H9 (cell line): ENCODE data around the gene C2orf72. TPM values are rescaled to one million over a fixed set of nuclear protein-coding genes. Genes with fewer than 3 reads are reported as not detected.

Experiments
- DNase-seq: peaks from one replicate; pipeline ENCODE4 v3.0.0-alpha.2; 2017
- H2AFZ ChIP-seq: one replicate; pipeline ENCODE4 v1.6.1; 2013; ENCODE audit warnings: mild to moderate bottlenecking, low read length, control low read depth, moderate library complexity
- H2AK5ac ChIP-seq: 2 replicates; pipeline ENCODE4 v1.6.1; 2013; ENCODE audit warnings: low read length, control low read depth, mixed read lengths; ENCODE audit not compliant: insufficient read length
- H2BK120ac ChIP-seq: one replicate; pipeline ENCODE4 v1.6.1; 2013; ENCODE audit warnings: low read depth, mild to moderate bottlenecking, low read length, control low read depth, inconsistent platforms; ENCODE audit not compliant: poor library complexity, severe bottlenecking
- H2BK12ac ChIP-seq: 2 replicates; pipeline ENCODE4 v1.6.1; 2013; ENCODE audit warnings: low read length, control low read depth, mixed read lengths, low read depth; ENCODE audit not compliant: insufficient read length
- H2BK15ac ChIP-seq: 2 replicates; pipeline ENCODE4 v1.6.1; 2013; ENCODE audit warnings: low read depth, low read length, control low read depth
- H2BK20ac ChIP-seq: one replicate; pipeline ENCODE4 v1.6.1; 2013; ENCODE audit warnings: low read depth, mild to moderate bottlenecking, low read length, control low read depth, inconsistent platforms; ENCODE audit not compliant: poor library complexity, severe bottlenecking
- H2BK5ac ChIP-seq: 2 replicates; pipeline ENCODE4 v1.6.1; 2013; ENCODE audit warnings: low read length, control low read depth, mixed read lengths; ENCODE audit not compliant: insufficient read length
- H3K14ac ChIP-seq: 2 replicates; pipeline ENCODE4 v1.6.1; 2013; ENCODE audit warnings: low read length, control low read depth; ENCODE audit not compliant: insufficient read depth
- H3K18ac ChIP-seq: 2 replicates; pipeline ENCODE4 v1.6.1; 2013; ENCODE audit warnings: low read depth, mild to moderate bottlenecking, mixed read lengths, low read length, control low read depth; ENCODE audit not compliant: insufficient read length
- H3K23ac ChIP-seq: 2 replicates; pipeline ENCODE4 v1.6.1; 2013; ENCODE audit warnings: low read length, control low read depth, mixed read lengths, low read depth; ENCODE audit not compliant: insufficient read length
- H3K23me2 ChIP-seq: 2 replicates; pipeline ENCODE4 v1.6.1; 2013; ENCODE audit warnings: low read depth, mild to moderate bottlenecking, mixed read lengths, low read length, control low read depth; ENCODE audit not compliant: insufficient read length, poor library complexity, severe bottlenecking
- H3K27ac ChIP-seq: 2 replicates; pipeline ENCODE4 v1.5.1; 2013; ENCODE audit warnings: low read length, control low read depth, mixed read lengths, low read depth; ENCODE audit not compliant: insufficient read length
- H3K27me3 ChIP-seq: 2 replicates; pipeline ENCODE4 v1.6.1; 2013; ENCODE audit warnings: low read length, control low read depth, inconsistent platforms; ENCODE audit not compliant: insufficient read depth
- H3K4ac ChIP-seq: 2 replicates; pipeline ENCODE4 v1.6.1; 2013; ENCODE audit warnings: low read depth, mild to moderate bottlenecking, control low read depth, inconsistent platforms, low read length, moderate library complexity
- H3K4me1 ChIP-seq: 2 replicates; pipeline ENCODE4 v1.6.1; 2013; ENCODE audit warnings: low read length, control low read depth, inconsistent platforms; ENCODE audit not compliant: insufficient read depth
- H3K4me2 ChIP-seq: 2 replicates; pipeline ENCODE4 v1.6.1; 2013; ENCODE audit warnings: low read length, control low read depth, mixed read lengths; ENCODE audit not compliant: insufficient read length, insufficient read depth
- H3K56ac ChIP-seq: 2 replicates; pipeline ENCODE4 v1.6.1; 2013; ENCODE audit warnings: low read depth, mild to moderate bottlenecking, mixed read lengths, low read length, control low read depth; ENCODE audit not compliant: insufficient read length
- H3K79me1 ChIP-seq: 2 replicates; pipeline ENCODE4 v1.6.1; 2013; ENCODE audit warnings: low read depth, mild to moderate bottlenecking, moderate library complexity, low read length, control low read depth, inconsistent platforms; ENCODE audit not compliant: insufficient read depth, poor library complexity, severe bottlenecking
- H3K79me2 ChIP-seq: 2 replicates; pipeline ENCODE4 v1.6.1; 2013; ENCODE audit warnings: low read length, control low read depth, inconsistent platforms; ENCODE audit not compliant: insufficient read depth
- H3K9ac ChIP-seq: 2 replicates; pipeline ENCODE4 v1.6.1; 2013; ENCODE audit warnings: low read length, control low read depth, mixed read lengths; ENCODE audit not compliant: insufficient read length; ENCODE audit errors: extremely low read depth
- H3K9me3 ChIP-seq: one replicate; pipeline ENCODE4 v1.6.1; 2013; ENCODE audit warnings: low read depth, low read length, inconsistent platforms; ENCODE audit not compliant: control insufficient read depth
- H3T11ph ChIP-seq: one replicate; pipeline ENCODE4 v1.6.1; 2013; ENCODE audit warnings: mild to moderate bottlenecking, low read length, control low read depth, inconsistent platforms
- H4K20me1 ChIP-seq: one replicate; pipeline ENCODE4 v1.6.1; 2013; ENCODE audit not compliant: control insufficient read depth, insufficient read length, insufficient read depth
- H4K5ac ChIP-seq: 2 replicates; pipeline ENCODE4 v1.6.1; 2013; ENCODE audit warnings: low read depth, mild to moderate bottlenecking, mixed read lengths, low read length, control low read depth; ENCODE audit not compliant: insufficient read length
- H4K8ac ChIP-seq: replicated peaks from 2 replicates; pipeline ENCODE4 v1.6.1; 2013; ENCODE audit warnings: low read length, control low read depth, mixed read lengths, low read depth; ENCODE audit not compliant: insufficient read length
- H4K91ac ChIP-seq: 2 replicates; pipeline ENCODE4 v1.6.1; 2013; ENCODE audit warnings: low read depth, mild to moderate bottlenecking, moderate library complexity, mixed read lengths, low read length, control low read depth; ENCODE audit not compliant: insufficient read length
- H3K27ac Mint-ChIP-seq, 3 experiments: 2 replicates in 2 of 3; 3 replicates in 1 of 3; pipeline ENCODE4 v1.8.0; 2020 to 2021; ENCODE audit warnings: mixed read lengths in 3 of 3, mild to moderate bottlenecking in 1 of 3, moderate library complexity in 1 of 3
- H3K27me3 Mint-ChIP-seq: 2 replicates; pipeline ENCODE4 v1.8.0; 2021; ENCODE audit warnings: low read depth, mild to moderate bottlenecking, moderate library complexity, mixed read lengths
- H3K36me3 Mint-ChIP-seq, 3 experiments: 2 replicates in 2 of 3; 3 replicates in 1 of 3; pipeline ENCODE4 v1.8.0; 2020 to 2021; ENCODE audit warnings: low read depth in 3 of 3, mixed read lengths in 3 of 3; ENCODE audit not compliant: insufficient read depth in 1 of 3
- H3K4me1 Mint-ChIP-seq, 2 experiments: 2 replicates each; pipeline ENCODE4 v1.8.0; 2020; ENCODE audit warnings: mixed read lengths in 2 of 2
- H3K4me3 Mint-ChIP-seq, 2 experiments: 2 replicates in 1 of 2; 3 replicates in 1 of 2; pipeline ENCODE4 v1.8.0; 2020 to 2021; ENCODE audit warnings: mild to moderate bottlenecking in 2 of 2, mixed read lengths in 2 of 2, moderate library complexity in 1 of 2
- H3K9me3 Mint-ChIP-seq, 2 experiments: 2 replicates in 1 of 2; 3 replicates in 1 of 2; pipeline ENCODE4 v1.8.0; 2020; ENCODE audit warnings: mild to moderate bottlenecking in 2 of 2, mixed read lengths in 2 of 2, moderate library complexity in 1 of 2
- CTCF ChIP-seq: fragments of 200-600 bp; sonication (generic); conservative IDR thresholded peaks from 3 replicates; pipeline ENCODE4 v1.8.0; 2021; ENCODE audit warnings: antibody characterized with exemption, mild to moderate bottlenecking
- WGBS: extraction: QIAGEN DNeasy Blood & Tissue Kit; methylation state at CpG from one replicate; pipeline ENCODE4 v1.1.7; 2013; ENCODE audit warnings: missing lambda C conversion rate, low lambda C conversion rate, mixed read lengths; ENCODE audit not compliant: insufficient read length; ENCODE audit errors: extremely low coverage; 5-methylcytosine and 5-hydroxymethylcytosine counted together
- total RNA-seq: library from RNA; stranded (reverse); gene quantifications from 2 replicates; pipeline ENCODE4 v1.2.1, GENCODE V29; 2021

C2orf72 gene
- total RNA-seq, 1 experiment from 2014 or later = 1.0 TPM

DNA sequence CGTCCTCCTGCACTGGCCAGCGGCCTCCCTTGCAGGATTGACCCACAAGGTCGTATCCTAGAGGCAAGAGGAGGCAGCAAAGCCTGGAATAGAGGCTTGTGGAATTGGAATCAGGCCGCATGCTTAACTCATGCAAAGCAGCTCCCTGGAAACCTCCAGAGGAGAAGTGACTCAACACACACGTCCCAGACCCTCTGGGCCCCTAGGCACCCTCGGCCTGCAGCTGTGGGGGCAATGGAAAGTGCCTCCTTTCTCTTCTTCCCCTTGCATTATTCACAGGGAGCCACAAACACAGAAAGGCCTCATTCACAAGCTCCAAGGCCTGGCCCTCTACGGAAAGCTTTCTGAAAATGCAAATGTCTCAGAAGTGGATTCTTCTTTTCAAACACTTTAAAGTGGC is 21.8 kb upstream of the C2orf72 start:
- H3K27me3 Mint-ChIP-seq = peaks cover 35% of the 10 kb centered on the region

More for the DNA sequence above, 21.8 kb upstream of the C2orf72 start:
- no peak overlapping the region; the same call in 1 of the 2 replicates for H3K14ac ChIP-seq
- WGBS = no CpG with 5 or more reads among the region's 7 CpGs
- H3K23ac ChIP-seq = no peak overlapping the region
- Mint-ChIP-seq H3K27ac (no peak overlapping the region), H3K4me1 (peaks cover 23 to 30% of the 10 kb centered on the region in 2 experiments), H3K36me3 (peaks cover 0 to 4% (median 0%) of the 10 kb centered on the region in 3 experiments; a peak in 1 of 7 replicates), H3K9me3 (no peaks in the 10 kb centered on the region; a peak in 2 of 5 replicates), H3K4me3 (no peak overlapping the region)
- H3K23me2 ChIP-seq = no peaks in the 10 kb centered on the region
- no peaks in the 10 kb centered on the region for H4K20me1 ChIP-seq
- no peaks in the 10 kb centered on the region for H3K4me1 ChIP-seq
- no peaks in the 10 kb centered on the region for H3K79me1 ChIP-seq
- no peak overlapping the region for H4K8ac ChIP-seq
- H3K56ac ChIP-seq = no peak overlapping the region
- H4K91ac ChIP-seq = no peak overlapping the region
- no peaks in the 10 kb centered on the region; the same call in 1 of the 2 replicates for H3K27me3 ChIP-seq
- no peaks in the 10 kb centered on the region for H3K79me2 ChIP-seq
- H2BK5ac ChIP-seq = no peak overlapping the region
- no peak overlapping the region for H3K4me2 ChIP-seq
- no peak overlapping the region for H2BK15ac ChIP-seq
- no peak for TF ChIP-seq CTCF
- no peak for DNase-seq
- H2BK120ac ChIP-seq = no peak overlapping the region
- no peak overlapping the region for H3T11ph ChIP-seq
- no peaks in the 10 kb centered on the region for H3K9me3 ChIP-seq
- H4K5ac ChIP-seq = no peak overlapping the region
- H3K4ac ChIP-seq = no peak overlapping the region
- H2BK20ac ChIP-seq = no peak overlapping the region
- no peak overlapping the region for H2AFZ ChIP-seq
- no peak overlapping the region for H3K27ac ChIP-seq
- H3K18ac ChIP-seq = no peak overlapping the region
- H2BK12ac ChIP-seq = no peak overlapping the region
- H3K9ac ChIP-seq = no peak overlapping the region
- H2AK5ac ChIP-seq = no peak overlapping the region
